HG03097 (cell line): ENCODE measurements around the gene GRID1.

Experiments
- ATAC-seq: cut with Tn5 transposase; IDR thresholded peaks from one replicate; pipeline ENCODE4 v1.9.1; 2021; ENCODE audit not compliant: unreplicated experiment, low FRiP score

The GRID1 gene

DNA sequence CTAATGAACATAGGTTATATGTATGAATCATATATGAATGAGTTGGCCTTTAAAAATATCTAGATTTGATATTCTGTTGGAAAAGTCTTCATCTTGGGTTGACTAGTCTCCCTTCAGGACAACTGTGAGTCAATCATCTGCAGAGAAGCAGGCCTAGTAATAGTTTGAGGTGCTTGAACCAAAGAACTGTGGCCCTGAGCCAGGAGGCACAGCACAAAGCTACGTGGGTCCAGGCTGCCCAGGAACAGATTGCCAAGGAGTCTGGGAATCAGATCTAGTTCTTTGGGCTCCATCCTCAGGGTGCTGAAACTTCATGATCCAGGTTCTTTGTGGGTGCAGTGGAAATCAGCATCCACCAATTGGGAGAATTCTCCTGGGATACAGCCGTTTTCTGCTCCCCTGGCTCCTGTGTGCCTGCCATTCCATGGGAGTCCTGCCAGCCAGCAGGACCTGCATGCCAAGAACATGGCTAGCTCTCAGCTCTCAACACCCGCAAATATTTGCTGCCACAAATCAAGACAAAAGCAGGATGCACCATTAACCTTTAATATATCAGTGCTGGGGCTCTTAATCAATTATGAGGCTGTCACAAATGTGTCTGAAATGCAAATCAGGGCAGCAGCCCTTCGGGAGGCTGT is 709.0 kb downstream of the GRID1 start:
- no peak for ATAC-seq

DNA sequence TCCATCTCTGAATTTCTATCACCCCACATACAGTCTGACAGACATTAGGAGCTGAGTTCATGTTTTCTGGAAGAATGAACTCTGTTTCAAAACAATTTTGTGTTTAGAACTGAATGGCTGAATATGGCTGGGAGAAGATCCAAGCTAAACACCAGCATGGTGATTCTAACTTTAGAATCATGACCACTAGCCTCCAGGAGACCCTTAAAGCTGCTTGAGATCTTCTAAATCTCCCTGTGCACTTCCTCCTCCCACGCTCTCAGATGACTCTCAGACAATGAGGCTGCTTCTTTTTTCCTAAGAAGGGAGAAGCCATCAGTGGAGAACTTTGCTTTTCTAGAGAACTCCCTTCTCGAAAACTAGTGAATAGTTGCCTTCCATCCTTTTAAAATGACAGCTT is 711.2 kb downstream of the GRID1 start:
- ATAC-seq = no peak

DNA sequence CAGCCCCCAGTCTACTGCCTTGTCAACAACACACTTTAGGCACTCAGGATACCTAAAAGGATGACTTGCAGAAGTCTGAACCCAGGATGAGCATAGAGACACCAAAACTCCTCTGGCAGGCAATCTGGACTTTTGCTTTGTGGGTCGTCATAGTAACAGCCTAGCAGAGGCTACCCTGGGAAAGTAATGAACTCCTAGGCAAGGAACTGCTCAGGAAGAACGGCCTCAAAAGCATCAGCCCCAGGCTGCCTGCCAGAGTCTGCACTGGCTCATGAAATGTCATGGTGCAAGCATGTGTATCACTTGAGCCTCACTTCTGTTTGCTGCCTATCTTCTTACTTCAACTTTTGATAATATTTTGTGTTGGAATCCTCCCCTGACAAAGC is 715.1 kb downstream of the GRID1 start:
- ATAC-seq = no peak

DNA sequence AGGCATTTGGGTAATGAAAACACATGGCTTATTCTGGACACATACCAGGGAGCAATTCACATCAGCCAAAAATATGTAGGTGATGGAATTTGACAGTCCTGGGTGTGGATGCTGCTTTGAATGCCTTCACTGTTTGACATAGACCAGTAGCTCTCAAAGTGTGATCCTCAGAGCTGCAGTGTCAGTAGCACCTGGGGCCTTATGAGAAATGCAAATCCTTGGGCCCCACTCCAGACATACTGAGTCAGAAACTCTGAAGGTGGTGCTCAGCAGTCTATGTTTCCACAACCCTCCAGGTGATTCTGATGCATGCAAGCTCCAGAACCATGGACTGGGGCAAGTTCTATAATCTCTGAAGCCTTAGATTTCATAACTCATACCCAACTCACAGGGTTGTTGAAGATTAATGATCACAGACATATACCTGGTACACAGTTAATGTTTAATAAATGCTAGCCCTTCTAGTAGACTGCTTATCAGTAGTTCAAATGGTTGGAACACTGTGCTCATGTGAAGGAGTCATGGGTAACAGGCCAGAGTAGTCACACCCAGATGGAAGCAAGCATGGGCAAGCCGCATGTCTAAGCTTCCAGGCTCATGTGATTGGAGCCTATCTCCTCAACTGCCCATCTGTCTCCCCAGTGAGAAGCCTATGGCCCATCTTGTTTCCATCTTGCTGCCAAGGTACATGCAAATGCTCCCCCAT is 715.7 kb downstream of the GRID1 start:
- no peak for ATAC-seq

DNA sequence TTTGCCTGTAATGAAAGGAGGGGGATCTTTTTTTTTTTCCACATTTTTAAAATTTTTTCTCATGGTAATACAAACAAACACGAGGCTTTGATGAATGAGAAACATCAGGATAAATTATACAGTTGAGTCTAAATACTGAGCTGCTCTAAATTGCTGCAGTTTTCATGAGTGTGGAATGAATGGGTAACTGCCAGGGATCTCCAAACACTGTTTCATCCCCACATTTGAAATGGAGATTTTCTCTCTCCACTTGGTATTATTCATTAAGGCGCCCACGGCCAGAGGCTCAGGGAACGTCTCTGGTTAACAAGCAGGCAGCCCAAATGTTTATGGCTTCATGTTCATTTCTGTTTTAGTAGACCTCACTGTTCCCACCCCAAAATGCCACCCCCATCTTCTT is 717.1 kb downstream of the GRID1 start:
- ATAC-seq = no peak

DNA sequence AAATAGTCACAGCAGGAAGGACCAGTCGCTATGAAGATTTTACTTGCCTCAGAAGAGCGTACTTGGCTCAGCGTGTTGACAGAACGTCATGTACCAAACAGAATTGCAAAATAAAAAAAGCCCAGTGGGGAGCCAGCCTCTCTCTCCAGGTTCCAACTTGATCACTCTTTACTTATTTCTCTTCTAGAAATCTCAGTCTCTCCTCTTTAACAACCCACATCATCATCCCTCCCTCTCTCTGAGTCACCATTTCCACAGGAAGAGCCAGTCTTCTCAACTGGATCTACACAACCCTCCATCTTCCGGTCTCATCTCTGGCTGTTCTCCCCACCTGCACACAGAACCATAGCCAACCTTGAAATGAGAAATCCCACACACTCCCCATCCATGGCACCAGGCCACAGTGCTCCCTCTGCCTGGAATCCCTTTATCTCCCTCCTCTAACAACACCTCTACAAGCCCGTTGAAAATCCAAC is 718.3 kb downstream of the GRID1 start:
- no peak for ATAC-seq

DNA sequence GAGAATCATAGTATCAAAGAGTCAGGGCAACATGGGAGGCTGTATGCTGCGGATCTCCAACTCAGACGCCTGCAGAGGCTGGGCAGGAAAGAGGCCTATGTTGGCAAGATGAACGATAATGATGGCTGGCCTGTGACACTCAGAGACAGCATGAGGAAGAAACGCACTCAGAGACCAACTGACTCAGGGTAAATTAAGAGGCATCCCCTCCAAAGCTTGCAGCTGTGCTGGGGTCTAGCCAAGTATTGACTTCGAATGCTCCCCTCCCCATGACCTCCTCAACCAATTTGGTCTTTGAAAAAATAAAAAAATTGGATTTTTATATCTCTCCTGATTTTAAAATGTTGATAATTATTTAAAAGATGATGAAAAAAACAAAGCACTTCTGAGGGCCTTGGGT is 718.9 kb downstream of the GRID1 start:
- ATAC-seq = no peak

DNA sequence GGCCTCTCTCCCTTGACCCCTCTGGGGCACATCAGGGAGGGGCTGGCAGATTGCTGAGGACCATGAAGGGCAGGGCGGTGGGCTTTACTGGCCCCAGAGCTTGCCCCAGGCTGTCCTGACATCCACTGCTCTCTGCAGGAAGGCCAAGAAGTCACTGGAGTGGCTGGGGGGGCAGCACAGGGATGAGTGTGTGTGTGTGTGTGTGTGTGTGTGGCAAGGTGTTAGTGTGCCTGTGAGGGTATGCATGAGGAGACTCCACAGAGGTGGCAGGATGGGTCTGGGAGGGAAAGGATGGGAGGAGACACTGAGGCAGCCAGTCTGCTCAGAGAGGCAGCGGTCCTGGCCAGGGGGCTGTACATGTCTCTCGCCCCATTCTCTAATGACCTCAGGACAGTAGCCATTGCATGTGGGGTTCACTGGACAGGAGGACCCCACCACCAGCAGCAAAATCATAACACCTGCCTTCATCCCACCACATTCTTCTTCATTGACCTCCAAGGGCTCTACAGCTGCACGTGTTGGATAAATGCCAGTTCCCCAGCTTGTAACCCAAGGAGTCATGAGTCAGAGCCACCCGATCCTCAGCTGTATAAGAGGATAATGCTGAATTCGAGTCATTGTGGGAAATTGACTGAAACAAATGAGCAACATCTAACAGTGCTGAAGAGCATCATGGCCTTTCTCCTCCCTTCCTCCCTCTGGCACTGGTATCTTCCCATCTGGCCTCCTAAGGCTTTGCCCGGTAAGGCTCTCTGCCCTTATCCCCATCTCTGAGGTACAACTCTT is 720.5 kb downstream of the GRID1 start:
- no peak for ATAC-seq

DNA sequence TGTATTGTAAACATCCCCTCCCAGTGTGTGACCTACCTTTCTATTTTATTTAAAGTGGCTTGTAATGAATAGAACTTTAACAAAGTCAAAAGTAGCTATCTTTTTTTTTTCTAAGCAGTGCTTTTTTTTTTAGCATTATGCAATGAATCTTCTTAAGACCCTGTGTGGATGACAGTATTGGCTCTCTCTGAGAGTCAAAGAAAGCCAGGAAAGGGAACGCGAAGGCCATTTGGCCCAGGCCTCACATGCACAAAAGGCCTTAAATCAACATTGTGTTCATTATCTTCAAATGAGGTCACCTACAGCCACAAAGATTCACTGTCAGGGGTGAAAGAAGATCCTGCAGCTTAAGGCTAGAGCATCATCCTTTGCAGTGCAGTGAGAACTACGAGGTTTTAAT is 721.5 kb downstream of the GRID1 start:
- ATAC-seq = no peak

DNA sequence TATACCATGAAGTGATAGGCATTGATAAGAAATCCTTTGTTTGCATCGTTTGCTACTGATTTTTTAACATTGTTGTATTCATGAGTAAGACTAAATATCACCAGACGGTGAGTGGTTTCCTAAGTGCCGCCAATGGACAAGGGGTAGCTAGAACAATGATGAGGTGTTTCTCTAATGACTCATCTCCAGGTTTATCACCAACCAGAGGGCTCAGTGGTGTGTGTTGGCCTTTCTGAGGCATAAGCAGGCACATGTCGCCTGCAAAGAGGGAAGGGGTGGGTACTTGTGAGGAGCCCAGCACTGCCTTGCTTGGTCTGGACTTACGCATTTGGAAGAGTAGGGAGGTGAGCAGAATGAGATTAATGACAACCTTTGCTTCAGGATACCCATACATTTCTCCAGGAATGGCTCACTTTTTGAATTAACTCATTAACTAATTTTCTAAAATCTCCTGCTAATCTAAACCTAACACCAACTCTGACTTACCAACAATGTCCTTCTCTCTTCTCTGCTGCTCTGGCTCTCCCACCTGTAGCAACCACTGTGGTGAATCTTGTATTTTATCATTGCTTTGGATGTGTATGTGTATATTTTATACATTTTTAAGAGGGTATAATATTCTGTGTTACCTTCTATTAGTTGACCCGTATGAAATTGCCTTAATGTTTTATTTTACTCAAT is 722.6 kb downstream of the GRID1 start:
- no peak for ATAC-seq

DNA sequence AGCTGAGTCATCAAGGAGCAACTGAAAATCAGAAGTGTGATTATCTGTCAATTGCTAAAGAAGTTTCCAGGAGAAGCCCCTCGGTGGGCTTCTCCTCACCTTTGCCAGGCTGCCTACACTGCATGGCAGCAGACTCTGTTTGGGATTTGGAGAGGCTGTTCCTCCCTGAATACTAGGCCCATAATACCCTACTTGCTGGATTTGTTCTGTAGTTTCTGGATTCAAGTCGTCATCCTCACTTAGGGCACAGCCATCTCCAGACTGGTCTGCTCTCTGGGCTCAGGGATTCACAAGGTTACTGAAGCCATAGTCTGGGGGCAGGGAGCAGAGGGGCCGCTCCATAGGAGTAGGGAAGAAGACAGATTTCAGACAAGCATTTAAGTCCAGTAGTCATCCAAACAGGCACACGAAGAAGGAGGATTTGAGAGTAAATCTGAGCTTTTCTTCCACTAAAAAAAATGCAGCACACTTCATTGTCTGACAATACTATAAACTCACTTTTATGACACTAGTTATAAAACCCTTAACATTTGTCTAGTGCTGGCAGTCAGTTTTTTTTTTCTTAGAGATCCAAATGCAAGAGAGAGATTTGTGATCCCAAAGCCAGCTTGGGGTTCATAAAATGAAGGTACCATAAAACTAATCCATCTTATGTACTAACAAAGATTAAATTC is 723.3 kb downstream of the GRID1 start:
- no peak for ATAC-seq

DNA sequence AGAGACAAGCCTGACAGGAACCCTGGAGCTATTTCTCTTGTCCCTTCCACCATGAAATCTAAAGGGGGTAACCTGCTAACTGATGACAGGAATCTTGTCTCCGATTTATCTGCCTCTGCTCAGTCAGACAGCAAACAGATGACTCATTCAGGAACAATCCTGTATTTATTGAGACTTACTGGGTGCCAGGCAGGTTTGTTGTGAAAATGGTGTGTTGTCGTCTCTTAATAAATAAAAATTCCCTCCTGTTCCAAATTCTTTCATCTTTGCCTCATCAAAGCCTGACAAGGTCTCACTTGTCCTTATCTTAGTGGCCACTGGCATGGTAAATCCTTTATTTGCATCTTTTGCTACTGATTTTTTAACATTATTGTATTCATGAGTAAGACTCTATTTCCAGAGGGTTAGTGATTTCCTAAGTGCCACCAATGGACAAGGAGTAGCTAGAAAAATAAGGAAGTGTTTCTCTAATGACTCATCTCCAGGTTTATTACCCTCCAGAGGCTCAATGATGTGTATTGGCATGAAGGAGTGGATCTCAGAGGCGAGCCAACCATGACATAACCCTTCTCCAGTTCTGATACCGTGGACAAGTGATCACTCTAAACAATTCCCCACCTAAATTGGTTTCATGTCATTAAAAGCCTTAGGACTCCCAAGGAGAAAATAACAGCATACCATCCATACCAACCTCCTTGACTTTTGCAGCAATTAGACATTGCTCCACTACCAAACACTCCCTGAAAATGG is 724.0 kb downstream of the GRID1 start:
- no peak for ATAC-seq

DNA sequence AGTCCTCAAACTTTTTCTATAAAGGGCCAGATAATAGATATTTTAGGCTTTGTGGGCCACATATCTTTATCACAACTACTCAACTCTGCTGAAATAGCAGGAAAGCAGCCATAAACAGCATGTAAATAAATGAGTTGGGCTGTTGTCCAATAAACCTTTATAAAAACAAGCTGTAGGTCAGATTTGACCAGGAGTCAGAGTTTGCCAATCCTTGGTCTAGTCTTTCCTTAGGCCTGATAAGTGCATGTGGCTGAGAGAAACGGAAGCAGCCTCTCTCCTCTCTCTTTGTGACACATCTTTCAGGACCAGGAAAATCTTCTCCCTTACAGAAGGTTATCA is 724.5 kb downstream of the GRID1 start:
- ATAC-seq = no peak

DNA sequence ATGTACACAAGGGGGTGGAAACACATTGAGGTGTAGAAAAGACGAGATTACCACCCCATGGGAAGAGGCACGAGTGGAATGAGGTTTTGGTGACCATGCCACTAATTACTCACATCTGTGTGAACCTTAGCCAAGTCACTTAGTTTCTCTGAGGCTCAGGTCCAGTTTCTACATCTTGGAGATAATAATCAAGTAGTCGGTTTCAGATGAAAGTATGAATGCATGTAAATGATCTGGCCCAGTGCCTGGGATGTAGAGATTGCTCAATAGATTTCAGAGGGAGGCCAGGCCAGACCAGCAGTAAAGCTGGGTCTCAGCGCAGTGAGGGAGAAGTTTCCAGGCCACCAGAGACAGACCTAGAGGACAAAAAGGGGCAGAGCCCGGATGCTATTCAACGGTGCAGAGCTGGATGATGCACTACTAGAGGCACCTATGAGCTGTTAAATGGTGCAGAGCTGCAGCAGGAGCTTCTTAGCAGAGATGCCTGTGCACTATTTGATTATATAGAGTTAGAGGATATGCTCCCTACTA is 725.1 kb downstream of the GRID1 start:
- no peak for ATAC-seq

DNA sequence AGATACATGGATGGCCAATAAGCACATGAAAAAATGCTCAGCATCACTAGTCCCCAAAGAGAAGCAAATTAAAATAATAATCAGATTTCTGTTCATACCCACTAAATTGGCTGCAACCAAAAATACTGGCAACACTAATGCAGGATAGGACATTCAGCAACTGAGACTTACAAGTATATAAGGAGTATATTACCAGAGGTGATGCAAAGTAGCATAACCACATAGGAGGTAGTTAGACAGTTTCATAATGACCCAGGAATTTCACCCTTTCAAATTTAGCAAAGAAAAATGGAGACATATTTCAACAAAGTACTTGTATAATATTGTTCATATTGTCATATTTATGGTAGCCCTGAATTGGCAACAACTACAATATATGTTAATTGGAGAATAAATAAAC is 727.8 kb downstream of the GRID1 start:
- ATAC-seq = no peak

DNA sequence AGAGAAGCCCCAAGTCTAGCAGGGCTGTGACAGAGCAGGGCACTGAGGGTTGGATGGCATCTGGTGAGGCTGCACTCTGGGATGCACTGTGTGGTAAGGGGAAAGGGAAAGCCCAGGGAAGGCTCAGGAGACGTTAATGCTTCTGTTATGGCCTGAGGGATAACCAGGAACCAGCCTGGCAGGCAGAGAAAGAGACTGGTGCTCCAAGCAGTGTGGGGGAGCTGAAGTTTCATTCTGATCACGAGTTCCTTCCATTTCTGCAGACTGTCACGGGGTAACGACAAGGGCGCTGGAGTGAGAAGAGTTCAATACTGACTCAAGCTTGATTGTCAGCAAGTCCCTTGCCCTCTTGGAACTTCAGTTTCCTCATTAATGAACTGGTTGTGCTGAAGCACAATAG is 730.9 kb downstream of the GRID1 start:
- ATAC-seq = no peak

DNA sequence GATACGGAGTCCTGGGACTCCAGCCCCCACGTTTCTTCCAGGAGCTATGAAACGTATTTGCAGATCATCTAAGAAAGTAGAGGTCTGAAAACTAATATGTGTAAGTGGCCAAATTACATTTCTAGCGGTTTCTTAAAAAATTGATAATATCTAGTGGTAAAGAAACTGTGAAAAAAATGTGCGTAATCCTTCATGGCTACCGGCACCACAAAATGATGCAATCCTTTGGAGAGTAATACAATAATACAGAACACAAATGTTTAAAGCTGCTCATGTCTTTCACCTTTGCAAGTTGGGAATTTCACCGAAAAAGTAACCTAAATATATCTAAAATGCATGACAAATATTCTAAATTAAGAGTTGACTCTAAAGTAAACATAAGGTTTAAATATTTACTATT is 742.1 kb downstream of the GRID1 start:
- ATAC-seq = no peak

DNA sequence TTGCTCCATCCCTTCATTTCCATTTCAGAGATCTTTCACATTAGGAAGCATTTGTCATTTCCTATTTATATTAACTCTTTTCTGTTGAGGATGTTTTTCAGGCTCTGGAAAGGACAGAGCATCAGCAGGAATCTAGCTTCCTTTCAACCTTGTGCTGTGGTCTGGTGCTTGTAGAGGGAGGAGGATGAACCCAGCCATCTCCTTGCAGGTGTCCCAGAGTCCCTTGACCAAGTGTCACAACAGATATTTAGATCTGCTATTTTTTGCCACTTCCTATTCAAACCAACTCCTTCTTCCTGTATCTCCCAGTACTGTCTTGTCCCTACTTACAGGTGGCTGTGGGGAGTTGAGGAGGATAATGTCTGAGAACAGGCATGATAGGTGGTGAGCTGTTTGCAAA is 742.8 kb downstream of the GRID1 start:
- ATAC-seq = no peak

DNA sequence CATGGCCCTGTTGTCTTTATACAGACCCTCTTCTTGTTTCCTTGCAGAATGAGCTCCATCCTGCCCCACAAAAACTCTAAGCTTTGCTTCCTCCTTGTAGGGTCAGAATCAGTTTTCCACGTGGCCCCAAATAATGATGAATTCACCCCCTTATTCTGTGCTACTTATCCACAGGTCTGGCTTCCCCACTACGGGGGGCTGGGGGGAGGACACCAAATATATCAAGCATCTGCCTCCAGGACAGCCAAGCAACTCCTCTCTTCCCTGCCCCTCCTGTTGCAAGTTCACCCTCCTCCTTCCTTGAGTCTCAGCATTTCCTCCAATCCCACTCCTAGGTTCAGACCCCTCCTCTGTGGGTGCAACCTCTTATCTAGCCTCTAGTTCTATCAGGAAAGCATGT is 743.3 kb downstream of the GRID1 start:
- ATAC-seq = no peak

DNA sequence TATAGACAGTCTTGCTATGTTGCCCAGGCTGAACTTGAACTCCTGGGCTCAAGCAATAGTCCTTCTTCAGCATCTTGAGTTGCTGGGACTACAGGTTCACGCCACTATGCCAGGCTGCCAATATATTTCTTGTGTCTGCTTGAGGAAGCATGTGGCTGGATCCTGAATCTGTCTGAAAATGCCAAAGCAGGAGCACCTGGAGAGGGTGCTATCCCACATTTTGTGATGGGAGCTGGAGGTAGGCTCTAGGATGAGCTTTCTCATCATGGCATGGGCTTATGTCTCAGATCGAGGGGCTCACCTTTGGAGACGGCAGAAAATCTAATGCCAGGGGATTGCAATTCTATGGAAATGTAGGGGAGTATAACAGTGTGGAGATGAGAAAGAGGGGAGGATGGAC is 744.2 kb downstream of the GRID1 start:
- no peak for ATAC-seq
